Thyroid gland (tissue), 4 donors: ENCODE data around the gene BCL2L1. TPM values are rescaled to one million over a fixed set of nuclear protein-coding genes. Genes with fewer than 3 reads are reported as not detected.

ENCODE experiments used
- DNase-seq, 2 donors: peaks; one replicate each; pipeline ENCODE4 v3.0.0-alpha.2; 2019
- H3K27ac ChIP-seq, 3 donors: fragments of 200-600 bp; sonication (generic); 1 replicate in 2 of 3; 2 replicates in 1 of 3; pipeline ENCODE4 v1.5.1; 2016 to 2019; ENCODE audit warnings: mild to moderate bottlenecking in 1 of 3, moderate library complexity in 1 of 3
- H3K27me3 ChIP-seq: fragments of 200-600 bp; sonication (generic); one replicate; pipeline ENCODE4 v1.5.1; 2019
- H3K36me3 ChIP-seq, 2 donors: fragments of 200-600 bp; sonication (generic); one replicate each; pipeline ENCODE4 v1.5.1; 2016 to 2019
- H3K4me1 ChIP-seq, 2 donors: fragments of 200-600 bp; sonication (generic); one replicate each; pipeline ENCODE4 v1.5.1; 2017 to 2019
- H3K4me3 ChIP-seq, 3 donors: fragments of 200-600 bp; sonication (generic); replicated peaks in 1 of 3; 1 replicate in 2 of 3; 2 replicates in 1 of 3; pipeline ENCODE4 v1.5.1; 2016; ENCODE audit warnings: mild to moderate bottlenecking in 1 of 3
- H3K9me3 ChIP-seq: fragments of 200-600 bp; sonication (generic); one replicate; pipeline ENCODE4 v1.5.1; 2017
- CTCF ChIP-seq, 6 experiments: fragments of 200-600 bp in 3 of 6; fragments of 450-650 bp in 3 of 6; sonication (generic) in 3 of 6; IDR thresholded peaks; one replicate each; pipeline ENCODE4 v1.5.1; 2016 to 2019; ENCODE audit warnings: antibody characterized with exemption in 6 of 6, mild to moderate bottlenecking in 2 of 6, inconsistent platforms in 1 of 6, moderate library complexity in 1 of 6
- POLR2A ChIP-seq, 2 donors: fragments of 450-650 bp; IDR thresholded peaks; one replicate each; pipeline ENCODE4 v1.6.1; 2017; ENCODE audit warnings: antibody characterized with exemption in 2 of 2, mild to moderate bottlenecking in 2 of 2, moderate library complexity in 1 of 2
- WGBS, 2 donors: methylation state at CpG; one replicate each; pipeline ENCODE4 v1.1.5; 2017; 5-methylcytosine and 5-hydroxymethylcytosine counted together
- intact Hi-C: fragments of 100-400 bp; cut with DNase I; formaldehyde crosslinking; loops from one replicate; pipeline ENCODE4 v1.15.1; 2023
- total RNA-seq, 4 donors: library from RNA; depleted of rRNA; stranded (reverse); fragments of >200 nt; gene quantifications; one replicate each; pipeline ENCODE4 v1.2.3, GENCODE V29; 2016

BCL2L1 gene
- total RNA-seq, 4 donors from 2014 or later, result 110 to 154 (median 125) TPM

DNA sequence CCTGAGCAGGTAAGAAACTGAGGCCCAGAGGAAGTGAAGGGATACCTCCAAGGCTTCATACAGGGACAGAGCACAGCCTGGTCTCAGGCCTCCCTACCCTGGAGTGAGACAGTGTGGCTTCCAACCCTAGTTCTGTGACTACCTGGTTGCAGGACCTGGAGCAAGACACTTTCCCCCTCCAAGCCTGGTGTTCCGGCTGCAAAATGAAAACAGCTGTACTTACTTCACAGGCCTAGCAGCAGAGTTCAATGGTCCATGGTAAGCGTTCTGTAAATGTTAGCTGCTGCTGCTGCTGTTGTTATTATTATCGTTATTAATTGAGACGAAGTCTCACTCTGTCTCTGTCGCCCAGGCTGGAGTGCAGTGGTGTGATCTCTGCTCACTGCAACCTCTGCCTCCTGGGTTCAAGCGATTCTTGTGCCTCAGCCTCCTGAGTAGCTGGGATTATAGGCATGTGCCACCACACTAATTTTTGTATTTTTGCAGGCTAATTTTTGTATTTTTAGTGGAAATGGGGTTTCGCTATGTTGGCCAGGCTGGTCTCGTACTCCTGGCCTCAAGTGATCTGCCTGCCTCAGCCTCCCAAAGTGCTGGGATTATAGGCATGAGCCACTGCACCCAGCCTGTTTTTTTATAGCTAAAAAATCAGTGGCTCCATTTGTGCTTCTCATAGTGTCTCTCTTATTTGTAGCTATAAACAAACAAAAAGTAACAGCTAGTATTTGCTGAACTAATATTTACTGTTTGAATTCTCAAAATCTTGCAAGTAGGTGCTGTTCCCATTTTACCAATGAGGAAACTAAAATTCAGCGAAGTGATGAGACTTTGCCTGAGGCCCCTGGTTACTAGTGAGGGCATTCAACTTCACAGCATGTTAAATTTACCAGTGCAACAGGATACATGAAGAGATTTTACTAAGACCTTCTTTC lies 43.0 kb downstream of the BCL2L1 start:
- DNase-seq, result no peak
- H3K4me1 ChIP-seq, result peaks cover 44 to 83% of the 10 kb centered on the region in 2 donors
- no peaks in the 10 kb centered on the region for H3K36me3 ChIP-seq
- 64 to 82% methylated on average over 9 of the region's 9 CpGs for WGBS, 2 donors
- H3K27me3 ChIP-seq, result no peaks in the 10 kb centered on the region
- intact Hi-C loops, result no loop called here
- H3K27ac ChIP-seq, result peak overlapping the region; percentile 46 to 80 (median 53)
- no peak overlapping the region for H3K4me3 ChIP-seq
- no peaks in the 10 kb centered on the region for H3K9me3 ChIP-seq
- TF ChIP-seq POLR2A (IDR thresholded peaks at IDR 0.05), result no peak
- TF ChIP-seq CTCF (IDR thresholded peaks at IDR 0.05), result no peak

DNA sequence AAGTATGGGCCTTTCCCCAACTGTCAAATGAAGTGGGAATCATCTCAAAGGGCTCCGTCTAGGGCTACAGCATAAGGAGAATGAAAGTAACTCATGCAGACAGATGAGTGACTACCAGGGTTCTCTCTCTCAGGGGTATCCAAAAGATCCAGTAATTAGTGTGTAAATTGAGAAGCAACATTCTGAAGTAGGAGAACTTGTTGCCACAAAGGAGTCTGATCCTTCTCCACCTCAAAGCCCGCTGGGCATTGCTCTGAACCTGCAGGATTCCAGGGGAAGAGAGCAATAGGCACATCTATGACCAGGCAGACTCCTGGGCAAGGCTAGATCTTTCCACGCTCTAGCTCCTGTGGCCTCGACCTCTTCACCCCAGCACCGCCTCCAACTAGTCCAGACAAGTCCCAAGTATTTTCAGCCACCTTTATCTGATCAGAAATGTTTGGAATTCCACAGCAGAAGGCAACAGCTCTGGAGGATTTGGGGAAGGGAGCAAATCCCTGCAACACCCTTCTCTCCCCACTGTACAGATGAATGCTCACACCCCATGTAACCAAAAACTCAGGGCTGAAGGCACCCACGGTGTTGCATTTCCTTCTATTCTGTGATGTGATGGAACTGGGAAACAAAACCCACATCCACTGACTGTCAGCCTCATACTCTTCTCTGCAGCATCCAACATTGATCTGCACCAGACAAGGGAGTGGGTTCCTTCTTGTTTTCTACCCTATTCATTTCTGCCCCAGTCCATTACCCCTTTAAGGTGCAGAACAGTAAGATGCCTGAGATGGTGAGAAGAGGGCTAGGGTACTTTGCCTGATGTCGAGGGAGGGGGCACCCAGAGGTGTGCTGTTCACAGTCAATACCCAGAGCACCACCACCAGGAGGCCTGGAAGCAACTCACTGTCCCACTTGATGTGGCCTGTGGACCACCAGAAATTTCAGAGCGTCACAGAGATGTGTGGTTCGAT lies 44.0 kb downstream of the BCL2L1 start:
- Histone ChIP-seq H3K27me3 (no peaks in the 10 kb centered on the region), H3K4me1 (peaks cover 49 to 85% of the 10 kb centered on the region in 2 donors), H3K36me3 (no peaks in the 10 kb centered on the region), H3K27ac (peak overlapping the region; percentile 46 to 80 (median 53)), H3K4me3 (no peak overlapping the region), H3K9me3 (no peaks in the 10 kb centered on the region)
- no peak for TF ChIP-seq POLR2A (IDR thresholded peaks at IDR 0.05)
- TF ChIP-seq CTCF (IDR thresholded peaks at IDR 0.05), result no peak
- intact Hi-C loops, result no loop called here
- 65 to 76% methylated on average over 9 of the region's 9 CpGs for WGBS, 2 donors
- peak; percentile 32 to 63 for DNase-seq

- Histone ChIP-seq H3K27ac (peak overlapping the region in 2 of 3 donors; percentile 46 to 80), H3K27me3 (no peaks in the 10 kb centered on the region), H3K4me3 (no peak overlapping the region), H3K4me1 (peaks cover 59 to 87% of the 10 kb centered on the region in 2 donors), H3K36me3 (no peaks in the 10 kb centered on the region), H3K9me3 (no peaks in the 10 kb centered on the region)
- TF ChIP-seq POLR2A (IDR thresholded peaks at IDR 0.05), result no peak
- TF ChIP-seq CTCF (IDR thresholded peaks at IDR 0.05), result no peak
- no peak for DNase-seq
- intact Hi-C loops, result no loop called here
- WGBS, 2 donors, result 97 to 100% methylated on average over 2 of the region's 2 CpGs
Observed at GRCh38 chr20:31677553-31678260, 45.0 kb downstream of the BCL2L1 start.

GRCh38 chr20:31676609-31676989 lies 46.1 kb downstream of the BCL2L1 start:
- H3K36me3 ChIP-seq, result no peaks in the 10 kb centered on the region
- H3K4me3 ChIP-seq, result no peak overlapping the region
- H3K9me3 ChIP-seq, result no peaks in the 10 kb centered on the region
- H3K27ac ChIP-seq, result peak overlapping the region; percentile 79 to 90 (median 80)
- WGBS, 2 donors, result 88 to 89% methylated on average over 7 of the region's 7 CpGs
- H3K4me1 ChIP-seq, result peaks cover 68 to 91% of the 10 kb centered on the region in 2 donors
- no peak for DNase-seq
- TF ChIP-seq POLR2A (IDR thresholded peaks at IDR 0.05) (no peak), CTCF (IDR thresholded peaks at IDR 0.05) (no peak)
- H3K27me3 ChIP-seq, result no peaks in the 10 kb centered on the region
- intact Hi-C loops, result no loop called here
